GM21367 (cell line): ENCODE data around the gene BPIFA3.

ENCODE experiments used
- ATAC-seq: cut with Tn5 transposase; IDR thresholded peaks from one replicate; pipeline ENCODE4 v1.9.1; 2021; ENCODE audit not compliant: unreplicated experiment

The BPIFA3 gene

DNA sequence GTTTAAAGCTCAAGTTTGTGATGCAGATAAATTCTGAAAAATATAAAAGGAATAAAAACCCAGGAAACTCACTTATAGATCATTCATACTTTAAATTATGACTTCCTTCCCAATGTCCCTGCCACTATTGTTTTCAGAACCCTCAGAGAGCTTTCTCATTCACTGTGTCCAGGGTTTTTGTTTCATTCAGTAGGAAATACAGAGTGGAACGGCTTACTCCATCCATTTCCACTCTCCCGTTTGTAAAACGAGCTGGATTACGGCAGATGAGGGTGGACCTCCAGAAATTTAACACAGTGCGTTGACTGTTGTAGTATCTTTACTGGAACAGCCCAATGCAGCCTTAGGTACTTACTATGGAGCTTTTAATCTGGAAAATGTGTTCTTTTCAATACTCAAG is 42.2 kb downstream of the BPIFA3 start:
- no peak for ATAC-seq

DNA sequence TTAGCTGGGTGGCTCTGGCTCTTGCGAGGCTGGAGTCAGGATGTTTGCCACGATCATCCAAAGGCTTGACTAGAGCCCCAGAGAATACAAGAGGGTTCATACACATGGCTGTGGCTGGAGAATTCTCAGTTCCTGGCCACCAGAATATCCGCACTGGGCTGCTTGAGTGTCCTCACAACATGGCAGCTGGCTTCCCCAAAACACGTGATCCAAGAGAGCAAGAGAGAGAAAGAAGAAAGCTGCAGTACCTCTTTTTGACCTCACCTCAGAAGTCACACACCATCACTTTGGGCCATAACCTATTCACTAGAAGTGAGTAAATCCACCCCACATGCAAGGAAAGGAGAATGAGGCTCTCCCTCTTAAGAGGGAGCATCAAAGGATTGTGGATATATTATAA is 44.3 kb downstream of the BPIFA3 start:
- no peak for ATAC-seq

DNA sequence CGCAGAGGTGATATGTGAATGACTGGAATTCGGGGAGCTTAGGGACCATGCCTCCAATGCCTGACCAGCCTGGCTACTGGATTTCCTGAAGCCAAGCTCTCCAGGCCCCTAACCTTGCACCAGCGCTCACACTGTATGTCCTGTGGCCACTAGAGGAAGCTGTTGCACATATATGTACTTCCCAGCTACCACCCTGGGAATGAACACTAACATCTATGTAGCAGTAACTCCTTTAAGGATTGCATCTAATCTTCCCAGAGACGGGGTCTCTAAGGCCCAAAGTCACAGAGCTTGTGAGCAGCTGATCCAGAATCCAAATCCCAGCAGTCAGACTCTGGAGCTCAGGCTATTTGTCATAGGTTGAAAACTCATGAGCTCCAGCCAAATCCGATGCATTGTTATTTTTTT is 45.5 kb downstream of the BPIFA3 start:
- no peak for ATAC-seq

DNA sequence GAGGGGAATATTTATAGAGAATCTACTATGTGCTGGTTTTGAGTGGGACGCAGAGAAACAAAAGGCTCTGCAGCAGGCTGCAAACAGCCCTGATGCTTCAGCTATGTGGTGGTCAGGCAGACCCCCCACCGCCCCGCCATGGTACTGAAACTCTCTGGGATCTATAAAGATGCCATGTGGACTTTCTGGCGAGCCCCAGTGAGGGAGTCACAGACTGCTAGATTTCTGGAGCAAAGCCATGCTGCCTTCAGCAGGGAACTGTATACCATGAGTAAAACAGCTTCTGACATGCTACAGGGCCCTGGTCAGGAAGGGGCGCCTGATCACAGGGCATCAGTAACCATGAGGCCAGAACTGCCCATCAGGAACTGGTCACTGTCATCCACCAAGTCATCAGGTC is 46.6 kb downstream of the BPIFA3 start:
- no peak for ATAC-seq

DNA sequence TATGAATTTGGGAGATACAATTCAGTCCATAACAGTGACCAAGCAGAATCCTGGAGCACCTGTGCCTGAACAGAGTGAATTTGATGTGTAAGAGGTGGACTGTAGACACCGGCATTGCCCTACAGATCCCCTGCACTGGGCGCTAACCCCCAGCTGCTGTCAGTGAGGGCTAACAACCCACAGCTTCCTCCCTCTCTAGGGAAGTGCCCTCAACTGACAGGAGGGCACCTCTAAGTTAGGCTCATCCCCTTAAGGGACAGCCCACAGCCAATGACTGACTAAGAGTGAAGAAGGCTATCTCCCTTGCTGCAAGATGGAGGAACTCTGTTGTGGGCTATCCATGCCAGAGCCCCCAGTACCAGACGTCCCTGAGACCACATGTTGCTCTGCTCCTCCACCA is 50.5 kb downstream of the BPIFA3 start:
- ATAC-seq = no peak

DNA sequence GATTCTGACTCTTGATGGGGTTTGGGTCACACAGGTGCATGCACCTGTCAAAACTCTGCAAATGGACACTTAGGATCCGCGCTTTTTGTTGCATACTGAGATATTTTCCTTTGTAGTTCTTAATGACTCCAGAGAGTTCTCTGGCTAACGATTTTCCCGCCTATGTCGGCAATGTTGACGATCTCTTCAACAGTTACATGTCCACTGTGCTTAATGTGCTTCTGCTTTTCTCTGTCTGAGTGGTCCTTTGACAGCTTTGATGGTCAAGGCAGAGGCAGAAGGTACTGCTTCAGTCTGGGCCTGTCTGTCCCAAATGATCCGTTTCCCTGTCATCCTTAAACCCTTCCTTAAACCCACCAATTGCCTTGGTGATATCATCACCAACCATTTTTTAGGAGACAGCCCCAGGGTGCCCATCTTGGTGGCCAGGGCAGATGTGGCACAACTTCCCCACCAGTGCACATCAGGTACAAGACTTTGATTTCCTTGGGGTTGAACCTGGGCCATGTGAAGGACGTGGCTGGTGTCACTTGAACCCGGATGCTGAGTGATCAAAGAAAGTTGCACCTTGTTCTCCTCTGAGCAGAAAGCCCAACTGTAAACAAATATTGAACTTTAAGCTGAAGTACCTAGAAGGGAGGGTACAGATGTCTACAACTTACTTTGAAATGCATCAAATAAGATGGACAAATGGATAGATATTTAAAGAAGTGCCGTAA is 55.2 kb downstream of the BPIFA3 start:
- ATAC-seq = no peak

DNA sequence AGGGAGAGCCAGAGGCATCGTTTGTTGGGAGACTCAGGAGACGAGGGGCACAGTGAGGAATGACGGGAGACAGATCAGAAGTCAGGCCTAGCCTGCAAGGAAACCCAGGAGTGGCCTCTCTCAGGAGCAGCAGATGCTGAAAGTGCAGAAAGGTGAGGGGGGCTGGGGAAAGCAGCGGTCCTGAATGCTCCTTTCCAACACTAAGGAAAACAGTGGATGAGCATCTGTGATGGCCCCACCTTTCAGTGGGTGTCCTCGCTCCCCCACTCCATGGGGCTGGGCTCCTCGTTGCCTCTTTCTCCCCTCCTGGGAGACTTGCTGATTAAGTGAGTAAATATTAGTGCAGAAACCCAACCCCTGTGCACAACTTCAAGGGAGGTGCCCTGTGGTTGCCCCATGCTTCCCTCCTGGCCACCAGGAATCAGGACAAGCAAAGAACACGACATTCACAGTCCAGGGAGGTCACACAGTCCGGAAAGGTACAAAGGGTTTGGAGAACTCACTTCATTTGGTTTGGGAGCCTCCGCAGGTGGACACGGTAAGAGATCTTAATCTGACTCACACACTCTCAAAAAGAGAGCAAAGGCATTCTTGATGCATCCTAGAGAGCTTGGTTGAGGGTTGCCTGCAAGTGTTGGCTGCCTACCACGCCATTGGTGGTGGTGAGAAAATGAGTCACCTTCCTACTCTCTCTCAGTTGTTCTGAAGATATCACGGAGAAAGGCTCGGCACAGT is 56.1 kb downstream of the BPIFA3 start:
- ATAC-seq = no peak

DNA sequence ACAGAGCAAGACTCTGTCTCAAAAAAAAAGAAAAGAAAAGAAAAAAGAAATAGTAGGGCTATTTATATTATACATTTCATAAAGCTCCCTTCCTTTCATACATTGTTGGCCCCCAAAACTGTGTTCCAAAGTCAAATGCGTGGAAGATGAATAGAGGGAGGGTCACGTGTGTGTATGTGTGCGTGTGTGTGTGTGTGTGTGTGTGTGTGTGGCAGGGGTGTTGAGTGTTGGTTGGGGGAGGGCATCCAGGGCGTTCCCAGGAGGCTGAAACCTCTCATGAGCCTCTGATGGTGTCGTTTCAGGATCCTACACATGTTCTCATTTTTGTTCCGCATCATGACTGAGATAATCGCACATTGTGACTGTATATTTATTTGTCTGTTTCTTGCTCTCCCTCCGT is 58.1 kb downstream of the BPIFA3 start:
- ATAC-seq = no peak

DNA sequence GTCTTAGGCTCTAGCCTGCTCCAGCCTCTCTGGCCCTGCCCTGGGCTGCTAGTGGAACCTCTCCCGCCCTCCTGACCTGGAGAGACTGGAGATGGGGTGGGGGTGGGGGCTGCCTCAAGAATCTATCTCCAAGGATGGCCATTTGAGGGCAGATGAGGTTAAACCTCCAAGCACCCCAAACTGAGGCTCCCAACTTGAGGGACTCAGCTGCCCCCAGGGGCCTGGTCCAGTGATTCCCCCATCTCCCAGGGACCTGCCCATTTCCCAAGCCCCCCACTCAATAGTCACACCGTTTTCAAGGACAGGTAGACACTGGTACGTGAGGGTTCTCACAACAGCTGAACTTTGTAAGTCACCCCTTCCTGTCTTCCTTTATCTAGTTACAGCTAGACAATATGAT is 58.7 kb downstream of the BPIFA3 start:
- ATAC-seq = no peak

DNA sequence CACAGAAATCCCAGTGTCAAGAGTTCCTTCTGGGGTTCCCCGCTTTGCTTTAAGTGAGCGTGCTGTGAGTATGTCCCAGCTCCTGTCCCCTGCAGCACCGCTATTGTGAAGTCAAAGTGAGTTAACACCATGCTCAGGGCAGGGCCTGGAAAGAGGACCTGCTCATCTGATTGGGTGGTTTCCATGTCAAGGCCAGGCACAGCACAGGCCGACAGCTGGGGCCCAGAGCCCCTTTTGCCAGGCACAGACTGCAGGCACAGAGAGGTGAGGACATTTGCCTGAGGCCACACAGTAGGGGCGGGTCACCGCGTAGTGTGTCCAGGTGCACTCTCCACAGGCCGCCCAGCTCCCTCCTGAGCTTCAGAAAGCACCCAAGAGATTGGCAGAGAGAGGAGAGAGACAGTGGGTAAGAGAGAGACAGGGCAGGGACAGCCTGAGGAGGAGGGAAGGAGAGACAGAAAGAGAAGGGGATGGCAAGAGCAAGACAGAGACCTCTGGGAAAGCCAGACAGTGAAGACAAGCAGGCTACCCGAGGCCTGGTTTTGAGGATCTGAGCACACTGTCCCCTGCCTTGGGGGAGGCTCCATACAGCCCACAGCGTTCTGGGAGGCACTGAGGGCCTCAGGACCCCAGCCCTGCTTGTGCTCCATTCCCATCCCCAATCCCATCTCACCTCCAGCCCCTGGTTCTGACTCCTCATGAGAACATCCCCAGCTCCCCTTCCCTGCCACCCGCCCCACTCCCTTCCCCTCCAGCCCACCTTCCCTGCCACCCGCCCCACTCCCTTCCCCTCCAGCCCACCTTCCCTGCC is 59.4 kb downstream of the BPIFA3 start:
- ATAC-seq = no peak
